GF-D8 (cell line): Measurements from ENCODE around the gene KLF2.

Experiments used
- DNase-seq: peaks from one replicate; lab custom pipeline; 2025; lab: John Stamatoyannopoulos, UW

KLF2 gene

DNA sequence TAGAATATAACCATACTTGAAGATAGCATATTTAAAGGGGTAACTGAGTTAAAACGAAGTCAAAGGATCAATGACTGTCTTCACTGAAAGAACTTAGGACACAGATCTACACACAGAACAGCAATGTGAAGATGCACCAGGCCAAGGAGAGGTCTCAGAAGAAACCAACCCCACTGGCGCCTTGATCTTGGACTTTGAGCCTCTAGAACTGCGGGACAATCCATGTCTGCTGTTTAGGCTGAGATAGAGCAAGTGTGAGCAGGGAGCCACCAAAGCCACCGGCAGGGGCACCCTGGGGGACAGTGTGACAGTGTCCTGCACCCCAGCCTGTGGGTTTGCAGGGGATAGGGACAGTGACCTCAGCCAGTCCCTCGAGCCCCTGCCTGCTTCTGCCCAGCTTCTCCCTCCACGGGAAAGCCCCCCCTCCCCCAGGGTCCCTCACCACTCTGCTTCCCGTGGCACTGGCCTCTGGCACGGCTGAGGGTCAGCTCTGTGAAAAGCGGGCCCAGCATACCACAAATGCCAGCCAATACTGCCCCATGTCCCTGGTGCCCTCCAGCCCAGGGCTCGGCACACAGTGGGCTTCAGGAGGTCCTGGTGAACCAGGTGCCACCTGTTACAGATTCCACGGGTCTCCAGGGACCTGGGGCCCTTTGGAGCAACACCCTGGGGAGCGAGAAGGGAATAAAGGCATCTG lies 40.8 kb downstream of the KLF2 start:
- DNase-seq = no peak

DNA sequence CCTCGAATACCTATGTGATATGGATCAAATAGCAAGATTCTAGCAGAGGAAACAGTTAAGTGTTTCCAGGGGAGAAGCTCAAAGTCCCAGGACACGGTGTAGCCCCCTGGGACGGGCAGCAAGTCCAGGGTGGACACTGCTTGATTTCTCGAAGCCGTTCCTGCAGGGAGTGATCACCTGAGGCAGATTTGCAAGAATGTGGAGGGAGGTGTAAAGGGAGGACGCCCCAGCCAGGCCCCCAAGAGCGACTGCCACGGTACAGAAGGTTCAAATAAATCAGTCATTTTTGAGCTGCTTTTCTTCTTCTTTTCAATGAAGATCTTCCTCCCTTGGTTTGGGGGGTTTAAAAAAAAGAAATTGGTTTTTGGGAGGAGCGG lies 41.4 kb downstream of the KLF2 start:
- no peak for DNase-seq

DNA sequence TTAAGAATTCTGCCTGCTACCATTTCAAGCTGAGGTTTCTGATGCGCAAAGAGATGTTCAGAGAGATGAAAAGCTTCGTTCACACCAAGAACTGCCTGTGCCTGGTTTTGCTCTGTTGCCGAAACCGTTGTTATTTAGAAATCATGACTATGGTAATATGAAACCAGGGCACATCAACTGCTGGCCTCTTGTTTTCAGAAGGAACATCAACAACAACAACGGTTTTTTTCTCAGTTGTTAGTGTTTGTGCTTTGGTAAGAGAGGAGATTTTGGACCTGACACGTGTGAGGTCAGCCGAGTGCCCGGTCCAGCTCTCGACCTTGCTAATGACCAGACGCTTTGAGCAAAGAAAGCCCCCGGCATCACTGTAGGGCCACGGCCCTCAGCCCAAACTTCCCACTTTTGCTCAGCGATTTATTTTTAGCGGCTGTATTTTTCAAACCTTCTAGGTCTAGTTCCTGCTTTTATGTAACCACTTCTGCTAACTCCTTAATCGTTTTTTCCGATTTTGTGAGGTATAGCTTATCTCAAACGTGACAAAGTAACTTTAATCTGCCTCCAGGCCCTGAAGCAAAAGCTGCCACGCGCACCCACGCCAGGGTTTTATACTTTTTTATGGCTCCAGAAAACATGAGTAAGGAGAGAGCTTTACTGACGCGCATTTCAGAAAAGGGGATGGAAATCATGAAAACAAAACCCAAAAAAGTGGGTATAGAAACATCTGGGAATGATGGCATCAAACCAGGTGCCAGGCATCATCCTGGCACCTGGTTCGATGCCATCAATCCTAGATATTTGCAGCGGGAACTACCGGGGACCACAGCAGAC lies 42.0 kb downstream of the KLF2 start:
- DNase-seq = peak; percentile 75

DNA sequence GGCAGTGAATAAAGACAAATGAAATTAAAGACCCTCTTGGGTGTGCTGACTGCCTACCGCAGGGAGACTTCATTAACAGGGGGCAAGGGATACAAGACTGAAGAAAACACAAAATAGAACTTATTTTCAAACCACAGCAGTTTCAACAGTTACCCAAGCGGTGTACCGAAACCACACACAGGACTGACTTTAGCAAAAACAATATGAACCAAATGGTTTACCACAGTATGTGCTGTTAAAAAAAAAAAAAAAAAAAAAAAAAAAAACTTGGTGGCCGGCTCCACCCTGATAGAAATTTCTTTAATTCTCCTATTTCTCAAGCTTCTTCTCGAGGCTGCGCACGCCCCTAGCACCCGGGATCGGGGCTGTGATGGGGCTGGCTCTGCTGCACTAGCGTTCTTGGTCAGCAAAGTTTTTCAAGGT lies 42.6 kb downstream of the KLF2 start:
- DNase-seq = peak; percentile 51

DNA sequence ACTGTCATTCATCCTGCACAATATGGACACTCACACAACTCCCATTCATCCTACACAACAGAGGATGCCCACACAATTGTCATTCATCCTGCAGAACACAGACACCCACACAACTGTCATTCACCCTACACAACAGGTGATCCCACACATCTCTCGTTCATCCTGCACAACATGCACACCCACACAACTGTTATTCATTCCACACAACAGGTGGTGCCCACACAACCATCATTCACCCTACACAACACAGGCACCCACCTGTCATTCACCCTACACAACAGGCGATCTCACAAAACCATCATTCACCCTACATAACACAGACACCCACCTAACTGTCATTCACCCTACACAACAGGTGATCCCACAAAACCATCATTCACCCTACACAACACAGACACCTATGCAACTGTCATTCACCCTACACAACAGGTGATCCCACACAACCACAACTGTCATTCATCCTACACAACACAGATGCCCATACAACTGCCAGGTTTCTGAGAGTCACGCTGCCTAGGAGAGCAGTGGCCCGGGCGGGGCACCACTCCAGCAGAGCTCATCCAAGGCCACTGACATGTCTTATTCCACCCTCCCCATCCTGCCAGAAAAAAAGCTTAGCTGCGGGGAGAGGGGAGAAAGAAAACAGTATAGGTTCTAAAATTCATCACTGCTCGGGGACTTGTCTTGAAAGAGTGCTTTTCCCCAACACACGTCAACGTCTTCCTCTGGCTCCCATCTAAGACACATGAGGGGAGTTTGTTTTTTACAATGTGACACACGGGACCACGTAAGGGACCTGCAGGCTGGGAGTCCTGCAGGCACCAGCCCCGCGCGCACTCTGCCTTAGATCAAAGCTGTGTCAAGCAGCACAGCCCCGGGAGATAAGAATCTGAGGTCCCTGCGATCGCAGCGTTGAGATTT lies 44.0 kb downstream of the KLF2 start:
- no peak for DNase-seq

DNA sequence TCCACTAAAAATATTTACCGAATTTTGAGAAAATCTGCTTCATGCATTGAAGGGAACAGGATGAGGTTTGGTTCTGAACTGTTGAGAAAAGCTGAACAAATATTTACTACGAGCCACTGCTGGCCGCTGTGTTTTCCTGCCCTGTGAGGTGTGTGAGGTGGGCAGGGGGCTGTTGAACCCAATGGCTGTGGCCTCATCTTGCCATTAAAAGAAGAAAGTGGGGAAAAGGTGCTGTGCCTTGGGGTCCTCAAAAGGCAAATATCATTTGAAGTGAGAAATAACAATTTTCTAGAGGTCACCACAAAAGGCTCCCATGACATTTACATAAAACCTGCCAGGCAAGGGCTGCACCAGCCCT lies 44.7 kb downstream of the KLF2 start:
- no peak for DNase-seq

DNA sequence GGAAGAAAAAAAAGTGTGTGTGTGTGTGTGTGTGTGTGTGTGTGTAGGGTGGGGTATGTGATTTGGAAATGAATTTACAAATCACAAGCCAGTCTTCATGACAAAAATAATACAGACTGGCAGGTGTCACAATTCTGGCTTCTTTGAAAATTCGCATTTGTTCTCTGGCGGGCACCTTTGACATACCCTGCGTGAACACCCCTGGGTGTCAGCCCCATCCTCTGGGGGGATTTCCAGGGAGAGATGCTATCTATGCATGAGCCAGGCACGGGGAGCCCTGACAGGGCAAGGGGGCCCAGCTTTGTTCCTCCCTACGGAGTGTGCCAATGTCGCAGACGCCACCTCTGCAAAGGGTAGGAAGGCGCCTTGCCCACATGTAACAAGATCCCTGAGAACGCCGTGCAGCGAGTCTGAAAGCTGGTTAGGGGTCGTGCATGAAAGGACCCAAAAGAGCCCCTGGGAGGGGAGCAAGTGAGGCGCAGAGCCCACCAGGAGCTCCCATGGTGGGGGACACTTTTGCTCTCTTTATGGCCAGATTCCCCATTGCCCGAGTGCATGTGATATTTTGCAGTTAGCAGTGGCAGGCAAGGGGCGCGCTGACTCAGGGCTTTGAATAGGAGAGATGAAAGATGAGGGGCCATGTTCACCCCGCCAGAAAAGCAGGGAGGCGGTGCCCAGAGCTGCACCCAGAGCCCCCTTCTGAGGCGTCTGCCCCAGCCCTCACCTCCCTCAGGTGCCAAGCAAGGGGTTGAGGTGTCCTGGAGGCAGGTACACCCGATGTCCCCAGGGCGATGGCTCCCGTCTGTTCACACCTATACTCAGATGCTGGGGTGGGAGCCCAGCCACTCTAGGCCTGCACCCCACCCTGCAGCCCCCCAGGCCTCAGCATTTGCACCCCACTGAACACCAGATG lies 45.3 kb downstream of the KLF2 start:
- DNase-seq = no peak

DNA sequence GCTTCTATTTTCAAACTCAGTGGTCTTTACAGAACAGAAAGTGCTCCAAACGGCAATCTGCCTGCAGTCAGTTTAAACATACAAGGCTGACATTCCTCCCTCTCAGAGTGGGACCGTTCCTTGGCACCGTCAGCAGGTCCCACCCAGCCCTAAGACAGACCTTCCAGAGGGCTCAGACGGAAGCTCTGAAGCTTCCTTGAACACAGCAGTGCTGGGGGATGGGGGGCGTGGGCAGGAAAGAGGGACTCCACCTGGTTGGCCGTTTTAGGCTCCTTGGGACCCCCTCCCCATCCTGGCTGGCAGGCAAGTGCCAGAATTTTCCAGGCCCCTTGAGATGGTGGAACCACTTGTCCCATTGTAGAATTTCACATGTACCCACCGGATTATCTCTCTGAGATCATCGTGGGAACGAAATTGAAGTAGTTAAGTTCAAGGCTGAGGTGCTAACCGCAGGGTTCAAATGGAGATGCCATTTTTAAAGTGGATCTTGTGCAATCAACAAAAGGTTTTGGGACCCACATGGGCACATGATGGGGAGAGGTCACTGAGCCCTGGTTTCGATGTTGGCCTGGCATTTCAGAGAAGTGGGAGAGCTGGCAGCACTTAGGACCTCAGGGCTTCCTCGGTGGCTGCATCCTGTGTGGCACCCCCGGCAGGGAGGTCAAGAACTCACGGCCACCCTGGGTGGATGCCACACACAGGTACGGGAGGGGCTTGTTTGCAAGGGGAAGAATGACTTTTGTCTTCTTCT lies 46.2 kb downstream of the KLF2 start:
- no peak for DNase-seq

DNA sequence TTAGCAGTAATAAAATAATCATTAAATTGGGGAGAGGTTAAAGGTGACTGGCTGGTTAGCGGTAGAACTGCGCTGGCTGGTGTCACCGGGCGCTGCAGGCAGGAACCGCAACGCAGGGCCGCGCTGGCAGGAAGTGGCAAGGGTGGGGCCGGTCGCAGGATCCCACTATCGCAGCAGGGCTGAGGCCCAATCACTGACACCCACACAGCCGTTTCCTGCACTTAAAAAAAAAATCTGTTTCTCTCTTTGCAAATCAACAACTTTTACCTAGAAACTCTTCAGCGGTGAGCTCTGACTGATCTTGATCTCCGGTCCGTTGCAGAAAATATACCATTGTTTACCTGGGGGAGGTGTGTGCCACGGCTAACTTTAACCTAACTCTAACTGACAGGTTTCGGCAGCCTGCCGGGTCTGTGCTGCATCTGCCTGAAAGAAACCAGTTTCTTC lies 46.9 kb downstream of the KLF2 start:
- no peak for DNase-seq

DNA sequence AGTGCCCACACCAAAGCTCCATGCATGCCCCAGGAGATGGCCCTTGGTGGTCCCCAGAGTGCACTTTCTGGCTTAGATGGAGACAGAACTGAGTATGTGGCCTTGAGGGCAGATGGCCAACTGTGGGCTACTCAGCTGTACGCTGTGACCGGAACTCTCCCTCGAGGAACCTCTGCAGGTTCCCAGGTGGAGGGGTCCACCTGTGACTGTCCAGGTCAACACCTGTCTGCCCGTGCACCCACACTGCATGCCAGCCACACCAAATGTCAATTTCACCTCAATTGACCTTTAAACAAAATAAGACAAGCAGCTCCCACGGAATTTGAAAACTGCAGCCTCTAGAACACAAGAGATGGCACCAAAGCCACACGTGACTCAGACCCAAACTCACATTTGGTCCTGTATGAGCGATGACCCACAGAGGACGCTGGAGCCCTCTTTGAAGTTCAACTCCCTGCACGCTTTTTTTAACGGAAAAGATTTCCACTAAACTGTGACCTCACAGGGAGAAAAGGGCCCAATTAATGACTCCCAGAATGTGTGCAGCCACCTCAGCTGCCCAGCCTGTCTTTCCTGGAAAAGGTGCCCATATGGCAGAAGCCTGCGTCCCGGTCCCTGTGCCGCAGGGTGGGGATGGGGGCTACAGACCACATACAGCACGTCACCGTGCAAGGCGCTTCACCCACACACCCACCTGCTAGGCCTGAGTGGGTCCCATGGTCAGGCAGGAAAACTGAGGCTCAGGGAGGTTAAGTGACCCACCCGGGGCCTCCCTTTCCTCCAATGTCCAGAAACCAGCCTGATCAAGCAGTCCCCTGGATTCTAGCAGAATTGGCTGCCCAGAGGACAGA lies 47.7 kb downstream of the KLF2 start:
- no peak for DNase-seq

DNA sequence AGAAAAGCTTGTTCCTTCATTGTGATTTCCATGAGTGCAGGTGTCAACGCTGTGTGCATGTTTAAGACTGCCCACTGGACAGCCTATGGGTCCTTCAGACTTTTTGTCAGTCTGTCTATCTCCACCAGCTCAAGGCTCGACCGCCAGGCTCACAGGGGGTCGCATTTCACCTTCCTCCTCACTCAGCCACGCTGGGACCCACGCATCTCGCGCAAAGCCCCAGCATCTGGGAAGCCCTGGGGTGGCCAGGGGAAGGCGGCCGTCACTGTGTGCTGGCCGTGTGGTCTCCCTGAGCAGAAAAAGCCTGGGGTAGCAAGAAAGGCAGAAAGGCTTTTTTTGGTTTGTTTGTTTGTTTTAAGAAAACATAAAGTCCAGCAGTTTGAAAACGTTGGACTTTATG lies 48.5 kb downstream of the KLF2 start:
- DNase-seq = no peak

DNA sequence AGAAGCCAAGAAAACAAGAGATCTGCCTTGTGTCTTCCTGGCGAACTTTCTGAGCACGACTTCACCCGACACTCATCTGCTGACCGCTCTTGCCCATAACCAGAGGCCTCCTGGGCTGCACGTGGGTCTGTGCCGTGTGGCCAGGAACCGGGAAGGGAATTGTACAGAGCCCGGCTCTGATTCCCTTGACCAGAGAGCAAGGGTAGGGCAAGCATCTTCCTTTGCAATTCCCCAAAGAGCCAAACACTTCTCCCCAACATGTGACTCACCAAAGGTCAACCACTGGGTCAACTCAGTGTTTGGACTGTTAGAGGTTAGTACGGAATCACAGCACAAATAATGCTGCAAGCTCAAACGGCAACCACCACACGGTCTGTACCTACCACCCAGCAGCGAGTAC lies 48.9 kb downstream of the KLF2 start:
- no peak for DNase-seq

DNA sequence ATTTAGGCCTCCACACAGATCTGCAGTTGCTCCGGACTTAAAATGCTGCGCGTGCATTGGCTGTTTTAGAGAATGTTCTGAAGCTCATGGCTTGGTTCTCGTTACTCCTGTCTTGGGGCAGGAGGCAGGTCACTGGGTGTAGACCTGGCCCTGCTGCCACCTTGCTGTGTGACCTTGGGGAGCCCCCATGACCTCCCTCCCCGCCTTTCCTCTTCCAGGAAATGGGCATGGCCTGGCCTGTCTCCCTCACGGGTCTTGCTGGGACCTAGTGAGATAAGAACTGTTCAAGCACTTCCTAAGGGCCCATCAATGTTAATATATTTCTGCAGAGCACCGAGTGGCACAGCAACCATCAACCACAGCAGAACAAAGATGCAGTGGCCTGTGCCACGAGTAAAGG lies 49.4 kb downstream of the KLF2 start:
- DNase-seq = no peak

DNA sequence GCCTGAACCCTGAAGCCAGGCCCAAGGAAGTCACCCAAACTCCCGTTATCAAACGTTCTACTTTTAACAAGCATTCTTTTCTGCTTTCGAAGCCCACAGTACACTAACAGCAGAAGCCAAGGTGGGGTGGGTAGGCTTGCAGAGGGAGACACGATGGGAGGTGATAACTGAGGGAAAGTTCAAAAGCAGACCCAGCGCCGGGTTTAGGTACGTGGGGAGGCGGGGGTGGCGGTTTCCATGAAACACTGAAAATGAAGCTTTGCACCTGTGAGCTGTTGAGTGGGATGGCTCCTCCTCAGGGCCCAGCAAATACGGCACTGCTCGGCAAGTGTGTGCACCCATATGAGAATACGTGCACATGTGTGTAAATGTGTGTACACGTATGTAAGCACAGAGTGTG lies 49.8 kb downstream of the KLF2 start:
- DNase-seq = no peak

DNA sequence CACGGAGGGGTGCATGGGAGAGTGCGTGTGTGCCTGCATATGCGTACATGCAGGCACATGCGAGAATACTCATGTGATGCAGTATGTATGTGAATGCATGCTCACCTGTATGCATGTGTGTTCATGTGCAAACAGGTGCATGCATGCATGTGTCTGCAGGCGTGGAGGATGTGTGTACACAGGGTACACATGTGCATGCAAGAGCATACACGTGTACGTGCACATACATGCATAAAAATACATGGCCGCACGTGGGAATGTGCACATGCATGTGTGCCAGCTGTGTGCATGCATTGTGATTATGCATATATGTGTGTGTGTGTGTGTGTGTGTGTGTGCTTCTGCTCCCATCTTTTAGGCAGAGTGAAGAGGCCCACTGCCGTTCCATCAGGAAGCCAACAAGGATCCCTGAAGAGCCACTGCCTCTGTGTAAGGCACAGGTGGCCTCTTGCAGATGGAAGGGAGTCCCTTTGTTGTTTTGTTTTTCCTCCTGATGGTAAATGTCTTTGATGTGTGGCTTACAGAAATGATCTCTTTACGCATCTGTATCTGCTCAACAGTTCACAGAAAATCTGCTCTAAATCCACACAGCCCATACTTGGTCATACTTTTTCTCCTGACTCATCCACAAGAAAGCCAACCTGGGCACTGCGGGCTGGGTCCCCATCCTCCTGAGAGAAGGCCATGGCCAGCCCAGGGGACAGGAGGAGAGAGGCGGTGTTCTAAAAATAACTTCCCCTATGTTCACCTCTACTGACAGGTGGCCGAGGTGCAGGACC lies 50.7 kb downstream of the KLF2 start:
- DNase-seq = no peak

DNA sequence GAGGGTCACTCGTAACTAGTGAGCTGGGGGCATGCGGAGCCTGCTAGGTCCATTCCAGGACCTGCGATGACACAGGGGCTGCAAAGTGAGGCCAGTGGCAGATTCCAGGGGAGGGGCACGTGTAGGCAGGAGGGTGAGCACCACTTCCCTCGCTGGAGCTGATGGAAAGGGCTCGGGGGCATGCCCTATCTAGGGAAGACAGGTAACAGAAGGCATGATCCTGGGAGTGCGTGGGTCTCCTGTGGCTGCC lies 51.2 kb downstream of the KLF2 start:
- DNase-seq = no peak

DNA sequence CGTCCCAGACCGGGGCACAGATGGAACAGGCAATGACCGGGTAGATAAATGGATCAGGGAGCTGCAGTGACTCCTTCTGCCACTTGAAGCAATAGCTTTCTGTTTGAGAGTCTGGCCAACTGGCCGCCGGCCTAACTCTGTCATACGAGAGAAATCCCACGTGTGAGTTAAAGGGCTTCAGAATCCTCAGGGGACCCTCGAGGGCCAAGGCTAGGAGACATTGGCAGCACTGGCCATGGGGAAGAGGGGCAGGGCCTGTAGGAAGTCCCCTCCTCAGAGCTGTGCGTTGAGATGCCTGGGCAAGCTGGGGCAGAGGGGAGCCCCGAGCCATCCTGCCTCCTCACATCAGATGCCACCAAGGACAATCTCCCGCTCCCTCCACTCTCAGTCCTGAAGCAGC lies 51.6 kb downstream of the KLF2 start:
- DNase-seq = no peak

DNA sequence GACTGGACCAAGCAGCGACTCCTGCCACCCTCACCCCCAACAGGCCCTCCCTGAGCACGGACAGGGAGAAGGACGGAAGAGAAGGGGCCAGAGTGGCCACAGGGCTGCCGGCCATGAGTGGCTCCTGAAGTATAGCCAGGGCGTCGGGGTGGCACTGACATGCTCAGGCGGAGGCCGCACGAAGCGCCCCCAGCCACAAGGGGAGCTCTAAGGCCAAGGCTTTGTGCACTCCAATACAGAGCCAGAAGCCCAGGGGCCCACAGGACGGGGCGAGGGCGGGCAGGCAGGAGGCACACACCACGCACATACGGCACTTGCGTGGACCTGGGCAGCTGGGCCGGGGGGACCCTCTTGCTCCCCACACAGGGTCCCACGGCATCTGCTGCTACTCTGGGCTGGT lies 52.0 kb downstream of the KLF2 start:
- DNase-seq = no peak

DNA sequence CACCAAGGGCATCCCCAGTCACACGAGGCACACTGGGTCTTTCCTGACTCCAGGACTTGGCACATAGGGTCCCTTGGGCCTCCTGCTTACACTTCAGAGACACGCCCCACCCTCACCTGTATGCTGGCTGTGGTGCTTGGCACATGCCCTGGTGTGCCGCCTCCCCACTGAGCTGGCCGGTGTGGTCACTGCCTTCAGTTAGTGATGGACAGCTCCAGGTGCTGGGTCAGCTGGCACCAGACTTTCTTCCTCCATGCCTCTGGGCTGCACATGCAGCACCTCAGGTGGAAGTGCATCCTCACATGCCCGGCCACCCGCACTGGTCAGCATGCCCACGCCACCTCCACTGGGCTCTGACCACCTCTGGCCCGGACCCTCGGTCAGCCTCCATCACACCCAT lies 52.9 kb downstream of the KLF2 start:
- DNase-seq = no peak
